A172 (cell line): ENCODE results near the gene ANKS4B. TPM values are rescaled to one million over a fixed set of nuclear protein-coding genes. Genes with fewer than 3 reads are reported as not detected.
"Not testable (repeated sequence)": the region's sequence is repeated elsewhere in the genome, so short reads cannot be mapped to it uniquely, and the experiment has no call there.

Experiments
- DNase-seq: peaks from one replicate; pipeline ENCODE4 v3.0.0-alpha.2; 2015; ENCODE audit warnings: low spot score
- total RNA-seq: library from RNA; depleted of rRNA; stranded (reverse); fragments of >200 nt; shearing (Covaris generic); gene quantifications from 2 replicates; pipeline ENCODE4 v1.2.3, GENCODE V29; 2014; rRNA removed

Gene ANKS4B
- total RNA-seq, 1 experiment from 2014 or later, result not detected

GRCh38 chr16:21289789-21290188, 56.3 kb downstream of the ANKS4B start:
- DNase-seq, result not testable (repeated sequence)

GRCh38 chr16:21300309-21301167, 67.0 kb downstream of the ANKS4B start:
- DNase-seq, result peak; percentile 100

GRCh38 chr16:21301168-21301894, 67.8 kb downstream of the ANKS4B start:
- DNase-seq, result peak; percentile 83

GRCh38 chr16:21301895-21302291, 68.4 kb downstream of the ANKS4B start:
- DNase-seq, result no peak

- DNase-seq, result peak; percentile 31
Measured at GRCh38 chr16:21302454-21302853, 69.0 kb downstream of the ANKS4B start.

- DNase-seq, result peak; percentile 93
Measured at GRCh38 chr16:21302898-21303528, 69.5 kb downstream of the ANKS4B start.

Other genes with a start within 250 kb of the ANKS4B start
- gene DNAH3, start 82.9 kb upstream of the ANKS4B start, total RNA-seq, result 0.07 TPM in 1 of 2 replicates, not detected in the other
- 9.7 and 10.6 TPM in 2 replicates for gene LDAF1, start 75.0 kb upstream of the ANKS4B start, total RNA-seq
- gene ZP2, start 22.1 kb upstream of the ANKS4B start, total RNA-seq, result not detected in 2 replicates
- 0.67 and 0.78 TPM in 2 replicates for gene CRYM, start 44.6 kb downstream of the ANKS4B start, total RNA-seq